T-helper 9 cell (primary cell): ENCODE results near the gene TMEM255B.

Source experiments
- DNase-seq: peaks from one replicate; pipeline ENCODE4 v3.0.0-alpha.2; 2020

TMEM255B gene

GRCh38 chr13:113852536-113853517, 93.8 kb downstream of the TMEM255B start:
- no peak for DNase-seq

- no peak for DNase-seq
Measured at GRCh38 chr13:113853518-113854237, 94.7 kb downstream of the TMEM255B start.

GRCh38 chr13:113854238-113855011, 95.4 kb downstream of the TMEM255B start:
- DNase-seq = no peak

GRCh38 chr13:113855012-113855921, 96.2 kb downstream of the TMEM255B start:
- DNase-seq = no peak

- no peak for DNase-seq
Measured at GRCh38 chr13:113855931-113856715, 97.1 kb downstream of the TMEM255B start.

GRCh38 chr13:113856716-113857065, 97.7 kb downstream of the TMEM255B start:
- no peak for DNase-seq

GRCh38 chr13:113857531-113858195, 98.6 kb downstream of the TMEM255B start:
- DNase-seq = no peak

GRCh38 chr13:113859311-113860050, 100.5 kb downstream of the TMEM255B start:
- DNase-seq = no peak

GRCh38 chr13:113860051-113860664, 101.1 kb downstream of the TMEM255B start:
- DNase-seq = no peak

GRCh38 chr13:113860665-113861432, 101.8 kb downstream of the TMEM255B start:
- DNase-seq = no peak

GRCh38 chr13:113861433-113862030, 102.5 kb downstream of the TMEM255B start:
- no peak for DNase-seq

- DNase-seq = no peak
Measured at GRCh38 chr13:113862191-113862930, 103.3 kb downstream of the TMEM255B start.

- DNase-seq = no peak
Measured at GRCh38 chr13:113862931-113863523, 104.0 kb downstream of the TMEM255B start.

GRCh38 chr13:113863524-113864272, 104.7 kb downstream of the TMEM255B start, which contains the start of gene GAS6:
Gene GAS6, minus strand, starts transcription at chr13:113864076. Its CDS starts 156 bp downstream, at chr13:113863920.
- DNase-seq = no peak

- no peak for DNase-seq
Measured at GRCh38 chr13:113864273-113864890, 105.4 kb downstream of the TMEM255B start.

- DNase-seq = no peak
Measured at GRCh38 chr13:113865427-113865826, 106.4 kb downstream of the TMEM255B start.
